ENCODE measurements around the gene PNPLA6.

PNPLA6 gene

GRCh38 chr19:7602240-7602934, 66.9 kb downstream of the PNPLA6 start:
- no peak for DNase-seq (ENCODE audit: low spot score)

- no peak for DNase-seq (ENCODE audit: low spot score)
These were observed 67.5 kb downstream of the PNPLA6 start for GRCh38 chr19:7602935-7603497.

- no peak for DNase-seq (ENCODE audit: low spot score)
These were observed 68.4 kb downstream of the PNPLA6 start for GRCh38 chr19:7603919-7604318.

- no peak for DNase-seq (ENCODE audit: low spot score)
These were observed 70.1 kb downstream of the PNPLA6 start for GRCh38 chr19:7605490-7606222.

- DNase-seq (ENCODE audit: low spot score): no peak
These were observed 70.8 kb downstream of the PNPLA6 start for GRCh38 chr19:7606289-7606688.

- DNase-seq (ENCODE audit: low spot score): no peak
These were observed 71.8 kb downstream of the PNPLA6 start for GRCh38 chr19:7607212-7607873.

GRCh38 chr19:7607874-7608560, 72.5 kb downstream of the PNPLA6 start:
- DNase-seq (ENCODE audit: low spot score): no peak

GRCh38 chr19:7610491-7611240, 75.1 kb downstream of the PNPLA6 start:
- DNase-seq (ENCODE audit: low spot score): no peak

All from AG08395 (cell line).